Suprapubic skin (tissue), 4 donors: ENCODE results near the gene AOC3. TPM values are rescaled to one million over a fixed set of nuclear protein-coding genes. Genes with fewer than 3 reads are reported as not detected.

Source experiments
- DNase-seq, 2 donors: peaks; one replicate each; pipeline ENCODE4 v3.0.0-alpha.2; 2019; ENCODE audit warnings: low spot score in 2 of 2
- H3K27ac ChIP-seq: fragments of 200-600 bp; sonication (generic); one replicate; pipeline ENCODE4 v1.5.1; 2019
- H3K27me3 ChIP-seq: fragments of 200-600 bp; sonication (generic); one replicate; pipeline ENCODE4 v1.5.1; 2019
- H3K36me3 ChIP-seq: fragments of 200-600 bp; sonication (generic); one replicate; pipeline ENCODE4 v1.5.1; 2019
- H3K4me1 ChIP-seq: fragments of 200-600 bp; sonication (generic); one replicate; pipeline ENCODE4 v1.5.1; 2019
- H3K4me3 ChIP-seq: fragments of 200-600 bp; sonication (generic); one replicate; pipeline ENCODE4 v1.5.1; 2019; ENCODE audit warnings: mild to moderate bottlenecking
- H3K9me3 ChIP-seq: fragments of 200-600 bp; sonication (generic); one replicate; pipeline ENCODE4 v1.5.1; 2019
- EP300 ChIP-seq: sonication (generic); formaldehyde crosslinking; IDR thresholded peaks from one replicate; pipeline ENCODE4 v1.6.1; 2017; ENCODE audit warnings: antibody characterized with exemption
- POLR2A ChIP-seq, 2 donors: fragments of 450-650 bp; IDR thresholded peaks; one replicate each; pipeline ENCODE4 v1.6.1; 2017; ENCODE audit warnings: antibody characterized with exemption in 2 of 2, mild to moderate bottlenecking in 2 of 2, moderate library complexity in 2 of 2
- POLR2AphosphoS5 ChIP-seq, 3 donors: sonication (generic); formaldehyde crosslinking; IDR thresholded peaks; one replicate each; pipeline ENCODE4 v1.6.1; 2017; ENCODE audit warnings: antibody characterized with exemption in 3 of 3
- WGBS: methylation state at CpG from one replicate; pipeline ENCODE4 v1.1.5; 2018; 5-methylcytosine and 5-hydroxymethylcytosine counted together
- total RNA-seq, 4 donors: library from RNA; depleted of rRNA; stranded (reverse); fragments of >200 nt; gene quantifications; one replicate each; pipeline ENCODE4 v1.1.0, GENCODE V29; 2016
- TF ChIP-seq, protein P1 (sequence below), 2 donors: fragments of 200-600 bp in 1 of 2; fragments of 450-650 bp in 1 of 2; sonication (generic) in 1 of 2; IDR thresholded peaks; one replicate each; pipeline ENCODE4 v1.5.1; 2016 to 2019; ENCODE audit warnings: antibody characterized with exemption in 2 of 2, mild to moderate bottlenecking in 1 of 2, moderate library complexity in 1 of 2

Gene AOC3
- total RNA-seq, 4 donors from 2014 or later = 7.6 to 12.7 (median 11.0) TPM

GRCh38 chr17:42900460-42901331 lies 49.7 kb downstream of the AOC3 start, which contains the start of gene G6PC1:
G6PC1 (plus strand) TSS chr17:42900799; CDS start chr17:42900877, 78 bp downstream.
- H3K9me3 ChIP-seq = no peaks in the 10 kb centered on the region
- no peak within 1 kb of the TSS for H3K27ac ChIP-seq
- H3K4me1 ChIP-seq = no peaks in the 10 kb centered on the region
- no peaks in the 10 kb centered on the region for H3K27me3 ChIP-seq
- H3K36me3 ChIP-seq = no peaks in the 10 kb centered on the region
- no peak within 1 kb of the TSS for H3K4me3 ChIP-seq
- TF ChIP-seq EP300 = no peak
- TF ChIP-seq, protein P1, sequence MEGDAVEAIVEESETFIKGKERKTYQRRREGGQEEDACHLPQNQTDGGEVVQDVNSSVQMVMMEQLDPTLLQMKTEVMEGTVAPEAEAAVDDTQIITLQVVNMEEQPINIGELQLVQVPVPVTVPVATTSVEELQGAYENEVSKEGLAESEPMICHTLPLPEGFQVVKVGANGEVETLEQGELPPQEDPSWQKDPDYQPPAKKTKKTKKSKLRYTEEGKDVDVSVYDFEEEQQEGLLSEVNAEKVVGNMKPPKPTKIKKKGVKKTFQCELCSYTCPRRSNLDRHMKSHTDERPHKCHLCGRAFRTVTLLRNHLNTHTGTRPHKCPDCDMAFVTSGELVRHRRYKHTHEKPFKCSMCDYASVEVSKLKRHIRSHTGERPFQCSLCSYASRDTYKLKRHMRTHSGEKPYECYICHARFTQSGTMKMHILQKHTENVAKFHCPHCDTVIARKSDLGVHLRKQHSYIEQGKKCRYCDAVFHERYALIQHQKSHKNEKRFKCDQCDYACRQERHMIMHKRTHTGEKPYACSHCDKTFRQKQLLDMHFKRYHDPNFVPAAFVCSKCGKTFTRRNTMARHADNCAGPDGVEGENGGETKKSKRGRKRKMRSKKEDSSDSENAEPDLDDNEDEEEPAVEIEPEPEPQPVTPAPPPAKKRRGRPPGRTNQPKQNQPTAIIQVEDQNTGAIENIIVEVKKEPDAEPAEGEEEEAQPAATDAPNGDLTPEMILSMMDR (IDR thresholded peaks at IDR 0.05) = no peak
- TF ChIP-seq POLR2AphosphoS5 (IDR thresholded peaks at IDR 0.05) = no peak
- no peak for TF ChIP-seq POLR2A (IDR thresholded peaks at IDR 0.05)
- no peak for DNase-seq
- WGBS = 79% methylated on average over 12 of the region's 12 CpGs

GRCh38 chr17:42901535-42902229 lies 50.7 kb downstream of the AOC3 start:
- 77% methylated on average over 10 of the region's 10 CpGs for WGBS
- no peaks in the 10 kb centered on the region for H3K9me3 ChIP-seq
- TF ChIP-seq EP300 (no peak), POLR2A (IDR thresholded peaks at IDR 0.05) (no peak), POLR2AphosphoS5 (IDR thresholded peaks at IDR 0.05) (no peak)
- TF ChIP-seq, protein P1 (IDR thresholded peaks at IDR 0.05) = no peak
- H3K27me3 ChIP-seq = peaks cover 2% of the 10 kb centered on the region
- DNase-seq = no peak
- no peaks in the 10 kb centered on the region for H3K36me3 ChIP-seq
- H3K4me3 ChIP-seq = no peak overlapping the region
- no peak overlapping the region for H3K27ac ChIP-seq
- H3K4me1 ChIP-seq = no peaks in the 10 kb centered on the region

GRCh38 chr17:42904110-42904469 lies 53.1 kb downstream of the AOC3 start:
- H3K4me3 ChIP-seq = no peak overlapping the region
- H3K4me1 ChIP-seq = no peaks in the 10 kb centered on the region
- no peaks in the 10 kb centered on the region for H3K36me3 ChIP-seq
- no peak overlapping the region for H3K27ac ChIP-seq
- peaks cover 2% of the 10 kb centered on the region for H3K27me3 ChIP-seq
- TF ChIP-seq POLR2AphosphoS5 (IDR thresholded peaks at IDR 0.05) (no peak), POLR2A (IDR thresholded peaks at IDR 0.05) (no peak), EP300 (no peak)
- TF ChIP-seq, protein P1 (IDR thresholded peaks at IDR 0.05) = no peak
- WGBS = 71% methylated on average over 6 of the region's 6 CpGs
- H3K9me3 ChIP-seq = no peaks in the 10 kb centered on the region
- no peak for DNase-seq

GRCh38 chr17:42906772-42907446 lies 55.9 kb downstream of the AOC3 start:
- H3K4me3 ChIP-seq = no peak overlapping the region
- 79% methylated on average over 8 of the region's 8 CpGs for WGBS
- no peaks in the 10 kb centered on the region for H3K4me1 ChIP-seq
- H3K27me3 ChIP-seq = peaks cover 2% of the 10 kb centered on the region
- DNase-seq = no peak
- no peak for TF ChIP-seq EP300
- no peak for TF ChIP-seq POLR2A (IDR thresholded peaks at IDR 0.05)
- no peak for TF ChIP-seq POLR2AphosphoS5 (IDR thresholded peaks at IDR 0.05)
- TF ChIP-seq, protein P1 (IDR thresholded peaks at IDR 0.05) = no peak
- no peak overlapping the region for H3K27ac ChIP-seq
- H3K9me3 ChIP-seq = no peaks in the 10 kb centered on the region
- H3K36me3 ChIP-seq = no peaks in the 10 kb centered on the region

Other genes with a start within 250 kb of the AOC3 start
- 10 to 100 TPM; 87.9 to 97.0 (median 91.1) TPM for gene RETREG3, start 241.8 kb upstream of the AOC3 start, total RNA-seq
- 10 to 100 TPM; 28.6 to 55.3 (median 54.2) TPM for gene TUBG1, start 241.5 kb upstream of the AOC3 start, total RNA-seq
- gene TUBG2, start 191.9 kb upstream of the AOC3 start, total RNA-seq = 10 to 100 TPM; 10.9 to 32.3 (median 12.7) TPM
- 10 to 100 TPM; 38.7 to 58.4 (median 45.3) TPM for gene PLEKHH3, start 174.2 kb upstream of the AOC3 start, total RNA-seq
- gene CCR10, start 169.4 kb upstream of the AOC3 start, total RNA-seq = 1 to 10 TPM in 2 of 4 donors, under 1 TPM in 2; 0.29 to 1.2 (median 0.85) TPM
- 1 to 10 TPM in 3 of 4 donors, under 1 TPM in 1; 0.79 to 3.3 (median 1.2) TPM for gene CNTNAP1, start 168.7 kb upstream of the AOC3 start, total RNA-seq
- gene EZH1, start 106.2 kb upstream of the AOC3 start, total RNA-seq = 100 to 1,000 TPM in 1 of 4 donors, 10 to 100 TPM in 3; 33.2 to 105 (median 51.0) TPM
- gene RAMP2, start 90.0 kb upstream of the AOC3 start, total RNA-seq = 10 to 100 TPM in 3 of 4 donors, 1 to 10 TPM in 1; 5.2 to 21.8 (median 14.7) TPM
- 10 to 100 TPM; 49.1 to 66.5 (median 59.0) TPM for gene VPS25, start 77.8 kb upstream of the AOC3 start, total RNA-seq
- gene WNK4, start 70.6 kb upstream of the AOC3 start, total RNA-seq = 1 to 10 TPM in 1 of 4 donors, under 1 TPM in 2, not detected in 1; 0.40 to 1.1 (median 0.98) TPM
- gene COA3, start 52.5 kb upstream of the AOC3 start, total RNA-seq = 10 to 100 TPM; 32.7 to 59.1 (median 49.5) TPM
- under 1 TPM in 1 of 4 donors, not detected in 3; 0.42 TPM for gene CNTD1, start 52.3 kb upstream of the AOC3 start, total RNA-seq
- 100 to 1,000 TPM in 3 of 4 donors, 10 to 100 TPM in 1; 81.3 to 133 (median 104) TPM for gene BECN1, start 26.9 kb upstream of the AOC3 start, total RNA-seq
- gene PSME3, start 17.8 kb upstream of the AOC3 start, total RNA-seq = 100 to 1,000 TPM in 1 of 4 donors, 10 to 100 TPM in 3; 47.0 to 106 (median 82.8) TPM
- gene AOC2, start 6.6 kb upstream of the AOC3 start, total RNA-seq = 1 to 10 TPM in 3 of 4 donors, under 1 TPM in 1; 0.64 to 5.5 (median 2.1) TPM
- gene G6PC1, start 49.6 kb downstream of the AOC3 start, total RNA-seq = not detected
- 10 to 100 TPM; 13.6 to 25.1 (median 16.9) TPM for gene AARSD1, start 113.3 kb downstream of the AOC3 start, total RNA-seq
- under 1 TPM in 2 of 4 donors, not detected in 2; 0.44 to 0.48 TPM for gene PTGES3L, start 128.9 kb downstream of the AOC3 start, total RNA-seq
- gene RUNDC1, start 129.4 kb downstream of the AOC3 start, total RNA-seq = 10 to 100 TPM; 13.9 to 18.9 (median 16.2) TPM
- gene RPL27, start 147.2 kb downstream of the AOC3 start, total RNA-seq = 1,000 to 10,000 TPM in 3 of 4 donors, 100 to 1,000 TPM in 1; 968 to 1,986 (median 1,251) TPM
- gene IFI35, start 155.6 kb downstream of the AOC3 start, total RNA-seq = 10 to 100 TPM in 3 of 4 donors, 1 to 10 TPM in 1; 9.0 to 18.0 (median 13.7) TPM
- 100 to 1,000 TPM; 125 to 234 (median 188) TPM for gene VAT1, start 171.2 kb downstream of the AOC3 start, total RNA-seq
- gene RND2, start 174.0 kb downstream of the AOC3 start, total RNA-seq = 1 to 10 TPM in 3 of 4 donors, under 1 TPM in 1; 0.79 to 2.1 (median 1.8) TPM